NCI-H2171 treated with DMSO at 0.1 percent for 48 hours (cell line): ENCODE measurements around the gene FBXL19.
"Not testable (repeated sequence)": the region's sequence is repeated elsewhere in the genome, so short reads cannot be mapped to it uniquely, and the experiment has no call there.

Experiments used
- DNase-seq: peaks from one replicate; lab custom pipeline; 2025; lab: John Stamatoyannopoulos, UW

The FBXL19 gene

GRCh38 chr16:30922960-30923535, 324 bp upstream of the FBXL19 start:
- peak; percentile 100 for DNase-seq

DNA sequence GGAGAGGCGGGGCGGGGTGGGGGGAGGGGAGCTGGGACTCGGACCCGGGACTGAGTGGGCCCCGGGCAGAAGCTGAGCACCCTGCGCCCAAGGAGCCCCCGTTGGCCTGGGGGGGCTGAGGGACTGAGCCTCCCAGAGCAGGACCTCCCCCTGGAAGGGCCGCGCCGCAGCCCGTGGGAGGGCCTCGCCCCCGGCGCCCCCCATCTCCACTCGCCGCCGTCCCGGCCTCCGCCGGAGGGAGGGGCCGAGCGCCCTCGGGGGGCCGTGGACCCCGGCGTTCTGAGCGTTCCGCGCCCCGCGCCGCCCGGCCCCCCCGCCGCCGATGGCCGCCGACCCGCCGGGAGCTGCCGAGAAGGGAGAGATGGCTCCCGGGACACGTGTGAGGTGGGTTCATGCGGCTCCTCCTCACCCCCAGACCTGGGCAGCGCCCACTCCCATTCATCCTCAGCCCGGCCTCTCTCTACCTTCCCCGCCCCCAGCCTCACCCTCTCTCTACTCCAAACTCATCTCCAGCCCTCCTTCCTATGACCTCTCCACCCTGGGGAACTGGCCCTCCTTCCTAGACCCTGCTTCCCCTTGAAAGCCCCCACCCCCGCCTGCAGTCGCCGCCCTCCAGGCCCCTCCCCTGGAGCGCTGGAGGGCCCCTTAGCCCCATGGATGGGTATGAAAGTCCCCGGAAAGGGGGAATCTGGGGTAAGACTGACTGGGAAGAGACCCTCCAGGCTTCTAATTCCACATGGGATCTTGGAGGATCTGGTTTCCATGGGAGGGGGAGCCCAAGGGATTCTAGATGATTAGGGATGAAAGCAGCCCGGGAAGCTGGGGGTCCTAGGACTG, 922 bp downstream of the FBXL19 start:
- no peak for DNase-seq

DNA sequence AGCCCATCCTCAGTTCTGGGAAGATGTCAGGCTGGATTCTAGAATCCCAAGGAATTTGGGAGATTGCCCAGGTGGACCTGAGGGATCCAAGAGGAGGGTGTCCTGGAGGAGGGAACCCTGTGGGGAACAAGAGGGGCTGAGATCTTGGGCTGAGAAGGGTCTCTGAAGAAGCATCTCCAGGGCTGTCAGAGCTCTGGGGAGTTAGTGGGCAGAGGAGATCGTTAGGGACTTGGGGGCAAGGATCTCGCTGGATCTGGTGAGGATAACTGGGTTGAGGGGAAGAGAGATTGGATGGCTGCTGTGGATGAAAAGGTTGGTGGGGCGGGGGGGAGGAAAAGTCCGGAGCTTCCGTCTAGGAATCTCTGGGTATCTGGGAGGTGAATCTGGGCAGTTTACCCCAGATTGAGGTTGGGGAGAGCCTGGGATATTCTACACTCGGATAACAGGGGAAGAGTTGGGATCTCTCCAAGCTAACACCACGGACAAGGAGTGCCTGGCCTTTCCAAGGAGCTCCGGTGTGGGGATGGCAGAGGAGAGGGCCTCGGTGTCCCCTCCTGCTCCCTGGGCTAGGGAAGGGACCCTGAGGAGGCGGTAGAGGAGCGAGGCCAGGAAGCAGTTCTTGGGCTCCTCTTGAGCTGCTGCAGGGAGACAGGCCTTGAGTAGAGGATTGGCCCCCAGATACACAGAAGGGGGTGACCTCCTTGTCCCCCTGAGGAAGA, 1.7 kb downstream of the FBXL19 start:
- no peak for DNase-seq

GRCh38 chr16:30925632-30925987, 2.2 kb downstream of the FBXL19 start:
- no peak for DNase-seq

GRCh38 chr16:30925995-30926811, 2.8 kb downstream of the FBXL19 start:
- DNase-seq = no peak

DNA sequence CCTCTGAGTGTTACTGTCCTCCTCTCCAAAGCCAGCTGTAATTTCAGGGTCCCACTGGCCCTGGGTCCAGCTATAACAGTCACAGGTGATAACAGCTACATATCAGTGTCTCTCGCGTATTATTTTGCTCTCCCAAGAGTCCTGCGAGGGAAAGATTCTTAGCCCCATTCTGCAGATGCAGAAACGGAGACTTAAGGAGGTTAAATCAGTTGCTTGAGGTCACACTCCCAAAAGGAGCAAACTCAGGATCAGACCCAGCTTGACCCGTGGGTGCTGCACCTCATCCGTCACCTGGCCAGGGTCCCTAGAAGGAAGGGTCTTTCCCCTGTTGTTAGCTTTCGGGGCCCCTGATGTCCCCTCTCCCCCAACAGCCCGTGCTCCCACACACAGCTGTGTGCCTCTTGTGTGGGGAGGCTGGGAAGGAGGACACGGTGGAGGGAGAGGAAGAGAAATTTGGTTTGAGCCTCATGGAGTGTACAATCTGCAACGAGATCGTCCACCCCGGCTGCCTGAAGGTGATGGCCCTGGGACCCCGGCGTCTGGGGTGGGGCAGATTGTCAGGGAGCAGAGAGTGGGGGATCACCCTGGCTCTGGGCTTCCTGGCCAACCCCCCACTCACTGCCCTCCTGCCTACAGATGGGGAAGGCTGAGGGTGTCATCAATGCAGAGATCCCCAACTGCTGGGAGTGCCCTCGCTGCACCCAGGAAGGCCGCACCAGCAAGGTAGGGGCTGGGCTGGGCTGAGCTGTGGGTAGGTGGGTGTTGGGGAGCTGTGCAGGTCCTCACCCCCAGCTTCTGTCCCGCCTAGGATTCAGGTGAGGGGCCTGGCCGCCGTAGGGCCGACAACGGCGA, 3.8 kb downstream of the FBXL19 start:
- DNase-seq = no peak

DNA sequence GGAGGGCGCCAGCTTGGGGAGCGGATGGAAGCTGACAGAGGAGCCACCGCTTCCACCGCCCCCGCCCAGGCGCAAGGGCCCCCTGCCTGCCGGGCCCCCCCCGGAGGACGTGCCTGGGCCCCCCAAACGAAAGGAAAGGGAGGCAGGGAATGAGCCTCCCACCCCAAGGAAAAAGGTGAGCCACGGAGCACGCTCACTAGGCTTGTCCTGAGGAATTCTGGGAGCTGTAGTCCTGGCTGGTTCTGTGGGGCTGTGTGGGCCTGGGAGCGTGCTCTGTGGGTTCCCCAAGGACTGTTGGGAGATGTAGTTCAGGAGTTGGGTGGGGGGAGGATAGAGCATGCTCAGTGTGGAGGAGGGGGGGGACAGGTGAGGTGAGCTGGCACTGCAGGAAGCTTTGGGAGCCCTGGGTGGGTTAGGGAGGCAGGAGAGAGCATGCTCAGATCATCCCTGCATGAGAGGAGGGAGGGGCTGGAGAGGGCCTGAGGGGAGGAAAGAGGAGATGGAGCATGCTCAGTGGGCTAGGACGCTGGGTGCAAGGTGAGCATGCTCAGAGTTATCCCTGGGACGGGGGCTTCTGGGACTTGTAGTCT, 4.5 kb downstream of the FBXL19 start:
- peak; percentile 93 for DNase-seq

GRCh38 chr16:30928390-30928789, 5.0 kb downstream of the FBXL19 start:
- no peak for DNase-seq

DNA sequence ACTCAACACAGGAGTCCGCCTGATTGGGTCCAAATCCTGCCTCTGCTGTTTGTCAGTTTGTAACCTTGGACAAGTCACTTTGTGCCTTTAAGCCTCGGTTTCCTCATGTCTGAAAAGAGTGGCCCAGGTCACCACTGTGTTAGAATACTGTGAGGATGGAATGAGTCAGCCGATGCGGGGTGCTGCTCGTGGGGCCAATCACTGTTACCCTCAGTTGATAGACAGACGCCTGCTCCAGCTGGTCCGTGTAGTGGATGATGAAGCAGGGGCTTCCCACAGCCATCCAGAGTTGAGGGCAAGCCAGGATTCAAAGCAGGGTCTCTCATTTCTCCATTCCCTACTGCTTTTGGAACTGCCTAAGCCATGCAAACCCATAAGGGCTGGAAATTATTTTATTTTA, 5.8 kb downstream of the FBXL19 start:
- DNase-seq = no peak

GRCh38 chr16:30930160-30930571, 6.8 kb downstream of the FBXL19 start:
- DNase-seq = no peak

GRCh38 chr16:30931068-30931650, 7.8 kb downstream of the FBXL19 start:
- DNase-seq = no peak

GRCh38 chr16:30934827-30935557, 11.6 kb downstream of the FBXL19 start:
- no peak for DNase-seq

DNA sequence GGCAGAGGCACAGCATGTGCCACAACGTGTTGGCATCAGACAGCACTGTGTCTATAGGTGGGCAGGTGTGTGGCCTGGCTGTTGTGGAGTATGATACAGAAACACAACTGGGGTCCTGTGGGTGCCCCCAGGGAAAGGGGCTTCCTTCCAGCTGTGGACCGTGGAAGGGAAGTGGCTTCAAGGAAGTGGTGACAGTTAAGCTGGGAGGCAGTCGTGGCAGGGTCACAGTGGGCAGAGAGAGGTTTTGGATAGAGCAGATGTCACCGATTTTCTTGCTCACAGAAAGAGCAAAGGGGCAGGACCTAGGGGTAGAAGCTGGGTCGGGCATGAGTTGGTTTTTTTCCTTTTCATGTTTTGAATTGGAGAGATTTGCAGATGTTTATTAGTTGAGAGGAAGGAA, 14.3 kb downstream of the FBXL19 start:
- DNase-seq = no peak

- not testable (repeated sequence) for DNase-seq
Measured at GRCh38 chr16:30939571-30939970, 16.2 kb downstream of the FBXL19 start.

DNA sequence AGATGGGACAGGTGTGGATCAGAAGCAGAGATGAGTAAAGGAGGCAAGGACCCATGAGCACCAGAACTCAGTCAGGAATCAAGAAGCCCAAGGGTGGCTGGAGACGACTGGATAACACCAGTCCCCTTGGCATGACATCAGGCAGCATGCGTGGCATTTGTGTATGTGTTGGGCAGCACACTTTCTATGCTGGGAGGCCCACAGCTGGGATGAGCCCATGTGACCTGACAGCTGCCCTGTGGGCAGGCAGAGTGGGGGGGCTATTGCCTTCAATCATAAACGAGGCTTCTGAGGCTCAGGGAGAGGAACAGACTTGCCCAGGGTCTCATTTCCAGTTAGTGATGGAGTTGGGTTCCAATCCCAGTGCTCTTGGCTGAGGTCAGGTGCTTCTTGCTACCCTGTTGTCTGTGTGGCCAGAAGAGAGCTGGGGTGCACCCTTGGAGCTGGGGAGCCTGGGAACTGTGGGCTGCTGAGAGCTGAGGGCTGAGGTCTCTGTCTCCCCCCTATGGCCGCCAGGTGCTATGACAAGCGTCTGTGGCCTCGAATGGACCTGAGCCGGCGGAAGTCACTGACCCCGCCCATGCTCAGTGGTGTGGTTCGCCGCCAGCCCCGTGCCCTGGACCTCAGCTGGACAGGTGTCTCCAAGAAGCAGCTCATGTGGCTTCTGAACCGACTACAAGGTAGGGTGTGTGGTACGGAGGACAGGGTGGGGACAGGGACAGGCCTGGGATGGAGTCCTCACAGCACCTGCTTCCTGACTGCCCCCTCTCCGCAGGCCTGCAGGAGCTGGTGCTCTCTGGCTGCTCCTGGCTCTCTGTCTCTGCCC, 18.4 kb downstream of the FBXL19 start:
- peak; percentile 11 for DNase-seq

DNA sequence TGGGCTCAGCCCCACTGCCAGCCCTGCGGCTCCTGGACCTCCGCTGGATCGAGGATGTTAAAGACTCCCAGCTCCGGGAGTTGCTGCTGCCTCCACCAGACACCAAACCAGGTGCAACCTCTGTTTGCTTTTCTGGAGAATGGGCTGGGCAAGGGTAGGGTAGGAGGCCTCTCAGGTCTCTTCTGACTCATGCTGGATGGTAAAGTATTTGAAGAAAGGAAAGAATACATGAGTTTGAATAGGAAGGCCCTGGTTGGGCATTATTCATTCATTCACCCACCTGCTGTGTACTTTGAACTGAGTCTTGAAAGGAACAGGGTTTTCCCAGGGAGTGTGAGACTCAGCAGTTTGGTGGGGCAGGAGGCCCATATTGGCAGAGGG, 19.0 kb downstream of the FBXL19 start:
- DNase-seq = no peak

DNA sequence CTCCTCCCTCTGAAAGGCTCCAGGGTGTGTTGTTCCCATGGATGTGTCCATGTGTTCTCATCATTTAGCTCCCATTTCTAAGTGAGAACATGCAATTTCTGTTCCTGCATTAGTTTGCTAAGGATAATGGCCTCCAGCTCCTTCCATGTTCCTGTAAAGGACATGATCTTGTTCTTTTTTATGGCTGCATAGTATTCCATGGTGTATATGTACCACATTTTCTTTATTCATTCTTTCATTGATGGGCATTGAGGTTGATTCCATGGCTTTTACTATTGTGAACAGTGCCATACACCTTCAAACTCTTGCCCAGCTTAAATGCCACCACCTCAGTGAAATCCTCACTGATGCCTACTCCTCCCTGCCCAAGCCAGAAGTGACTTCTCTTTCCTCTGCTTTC, 21.0 kb downstream of the FBXL19 start:
- DNase-seq = no peak

GRCh38 chr16:30946671-30947540, 23.5 kb downstream of the FBXL19 start:
- no peak for DNase-seq
